ENCODE results near the gene TTC23L.

The TTC23L gene

GRCh38 chr5:34844999-34845398 lies 6.0 kb downstream of the TTC23L start:
- TF ChIP-seq CTCF (conservative IDR thresholded peaks at IDR 0.05; ENCODE audit: low read length) = no peak
- no peak for TF ChIP-seq EZH2phosphoT487 (IDR thresholded peaks at IDR 0.05; ENCODE audit: borderline replicate concordance)
- no peak overlapping the region for H2AFZ ChIP-seq (ENCODE audit: low read length)

GRCh38 chr5:34847056-34847455 lies 8.1 kb downstream of the TTC23L start:
- no peaks in the 10 kb centered on the region for H3K27me3 ChIP-seq (ENCODE audit: insufficient read depth, low read length, poor library complexity, severe bottlenecking)
- H3K79me2 ChIP-seq (ENCODE audit: insufficient read depth, low read length) = no peaks in the 10 kb centered on the region
- no peaks in the 10 kb centered on the region for H3K36me3 ChIP-seq (ENCODE audit: insufficient read depth, low read length)
- no peak overlapping the region for H3K9ac ChIP-seq (ENCODE audit: low read depth, low read length, poor library complexity, severe bottlenecking)
- 0 out of 2 replicates have a peak, but pooled peaks cover 2% of the 10 kb centered on the region for H3F3A ChIP-seq (ENCODE audit: low read depth)
- no peaks in the 10 kb centered on the region for H3K9me2 ChIP-seq (replicated peaks; ENCODE audit: low read depth, low read length)
- H3K9me3 ChIP-seq (ENCODE audit: insufficient read depth, low read depth, low read length) = no peaks in the 10 kb centered on the region
- 0 out of 2 replicates have a peak overlapping the region, but pooled peaks have one; percentile 11 for H2AFZ ChIP-seq (ENCODE audit: low read length)
- no peak overlapping the region for H3K4me3 ChIP-seq (ENCODE audit: low read length, poor library complexity, severe bottlenecking)
- TF ChIP-seq CTCF (conservative IDR thresholded peaks at IDR 0.05; ENCODE audit: low read length) (no peak), EZH2phosphoT487 (IDR thresholded peaks at IDR 0.05; ENCODE audit: borderline replicate concordance) (no peak)
- H4K20me1 ChIP-seq (ENCODE audit: insufficient read depth, low read length, poor library complexity, severe bottlenecking) = no peaks in the 10 kb centered on the region
- H3K4me1 ChIP-seq (ENCODE audit: insufficient read depth, low read length, poor library complexity, severe bottlenecking) = peaks cover 15% of the 10 kb centered on the region
- no peak overlapping the region for H3K4me2 ChIP-seq (ENCODE audit: low read depth, low read length, poor library complexity, severe bottlenecking)

More at GRCh38 chr5:34844999-34845398, 6.0 kb downstream of the TTC23L start:
- no peaks in the 10 kb centered on the region for H3K79me2 ChIP-seq (ENCODE audit: insufficient read depth, low read length)
- H3K9ac ChIP-seq (ENCODE audit: low read depth, low read length, poor library complexity, severe bottlenecking) = no peak overlapping the region
- no peaks in the 10 kb centered on the region for H3K9me2 ChIP-seq (replicated peaks; ENCODE audit: low read depth, low read length)
- H3K4me1 ChIP-seq (ENCODE audit: insufficient read depth, low read length, poor library complexity, severe bottlenecking) = peaks cover 15% of the 10 kb centered on the region
- H3K4me3 ChIP-seq (ENCODE audit: low read length, poor library complexity, severe bottlenecking) = no peak overlapping the region
- no peaks in the 10 kb centered on the region for H3K27me3 ChIP-seq (ENCODE audit: insufficient read depth, low read length, poor library complexity, severe bottlenecking)
- no peak overlapping the region for H3K4me2 ChIP-seq (ENCODE audit: low read depth, low read length, poor library complexity, severe bottlenecking)
- H3K36me3 ChIP-seq (ENCODE audit: insufficient read depth, low read length) = no peaks in the 10 kb centered on the region
- 0 out of 2 replicates have a peak, but pooled peaks cover 2% of the 10 kb centered on the region for H3F3A ChIP-seq (ENCODE audit: low read depth)
- no peaks in the 10 kb centered on the region for H3K9me3 ChIP-seq (ENCODE audit: insufficient read depth, low read depth, low read length)
- H4K20me1 ChIP-seq (ENCODE audit: insufficient read depth, low read length, poor library complexity, severe bottlenecking) = no peaks in the 10 kb centered on the region

- no peak for TF ChIP-seq EZH2phosphoT487 (IDR thresholded peaks at IDR 0.05; ENCODE audit: borderline replicate concordance)
- no peak for TF ChIP-seq CTCF (conservative IDR thresholded peaks at IDR 0.05; ENCODE audit: low read length)
These were observed 8.6 kb downstream of the TTC23L start for GRCh38 chr5:34847552-34847951.

More at GRCh38 chr5:34847552-34847951, 8.6 kb downstream of the TTC23L start:
- Histone ChIP-seq H3F3A (ENCODE audit: low read depth) (0 out of 2 replicates have a peak, but pooled peaks cover 2% of the 10 kb centered on the region), H3K79me2 (ENCODE audit: insufficient read depth, low read length) (no peaks in the 10 kb centered on the region), H3K4me1 (ENCODE audit: insufficient read depth, low read length, poor library complexity, severe bottlenecking) (peaks cover 15% of the 10 kb centered on the region), H3K9me3 (ENCODE audit: insufficient read depth, low read depth, low read length) (no peaks in the 10 kb centered on the region), H3K4me3 (ENCODE audit: low read length, poor library complexity, severe bottlenecking) (no peak overlapping the region), H3K36me3 (ENCODE audit: insufficient read depth, low read length) (no peaks in the 10 kb centered on the region), H4K20me1 (ENCODE audit: insufficient read depth, low read length, poor library complexity, severe bottlenecking) (no peaks in the 10 kb centered on the region), H3K9me2 (replicated peaks; ENCODE audit: low read depth, low read length) (no peaks in the 10 kb centered on the region), H3K27me3 (ENCODE audit: insufficient read depth, low read length, poor library complexity, severe bottlenecking) (no peaks in the 10 kb centered on the region), H2AFZ (ENCODE audit: low read length) (no peak overlapping the region), H3K4me2 (ENCODE audit: low read depth, low read length, poor library complexity, severe bottlenecking) (no peak overlapping the region), H3K9ac (ENCODE audit: low read depth, low read length, poor library complexity, severe bottlenecking) (no peak overlapping the region)
